ENCODE results near the gene CXCL9.

DNA sequence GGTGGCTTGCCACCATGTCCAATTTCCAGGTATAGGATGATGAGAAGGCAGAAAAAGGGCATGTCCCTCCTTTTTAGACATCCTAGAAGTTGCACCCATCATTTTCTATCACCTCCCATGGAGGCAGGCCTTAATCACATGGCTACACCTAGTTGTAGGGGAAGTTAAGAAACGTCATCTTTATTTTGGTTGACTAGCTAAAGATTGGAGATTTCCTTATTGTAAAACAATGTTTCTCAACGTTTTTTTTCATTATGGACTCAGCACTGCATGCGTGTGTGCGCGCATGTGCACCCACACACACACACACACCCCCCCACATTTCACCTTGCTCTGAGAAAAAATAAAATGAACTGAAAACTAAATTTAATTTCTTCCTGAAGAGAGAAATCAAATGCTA lies 2.0 kb upstream of the CXCL9 start:
- TF ChIP-seq CTCF (IDR thresholded peaks at IDR 0.05; ENCODE audit: low read depth, low read length) (no peak), POLR2A (IDR thresholded peaks at IDR 0.05; ENCODE audit: extremely low read depth, insufficient read length) (no peak), MYC (IDR thresholded peaks at IDR 0.05; ENCODE audit: low read depth, low read length) (no peak)
